MCF 10A (cell line): ENCODE measurements around the gene ARCN1. TPM values are rescaled to one million over a fixed set of nuclear protein-coding genes. Genes with fewer than 3 reads are reported as not detected.

Source experiments
- BruUV-seq: library from RNA; stranded (reverse); fragments of 400-500 nt; replicated peaks from 2 replicates; lab custom pipeline; 2021; lab: Mats Ljungman, UMichigan
- CTCF ChIA-PET: fragments of 300-600 bp; sonication (Branson Sonifier 250); formaldehyde crosslinking; extraction: SDS; loops from one replicate; lab custom pipeline; 2021; ENCODE audit warnings: antibody characterized with exemption, inconsistent platforms; lab: Yijun Ruan, JAX
- POLR2A ChIA-PET: fragments of 300-600, 350-650 bp; sonication (Branson Sonifier 250); formaldehyde crosslinking; extraction: SDS; loops from one replicate; lab custom pipeline; 2020; ENCODE audit warnings: antibody characterized with exemption, inconsistent platforms; lab: Yijun Ruan, JAX
- DNase-seq: peaks from one replicate; pipeline ENCODE4 v3.0.0-alpha.2; 2018; ENCODE audit not compliant: unreplicated experiment
- H3K27ac Mint-ChIP-seq: one replicate; pipeline ENCODE4 v1.8.0; 2022; ENCODE audit warnings: mild to moderate bottlenecking, low read depth, mixed read lengths; ENCODE audit not compliant: unreplicated experiment
- H3K27me3 Mint-ChIP-seq: one replicate; pipeline ENCODE4 v1.8.0; 2022; ENCODE audit warnings: mixed read lengths; ENCODE audit not compliant: insufficient read depth, unreplicated experiment
- H3K36me3 Mint-ChIP-seq: one replicate; pipeline ENCODE4 v1.8.0; 2022; ENCODE audit warnings: mild to moderate bottlenecking, moderate library complexity, mixed read lengths; ENCODE audit not compliant: insufficient read depth, unreplicated experiment
- H3K4me1 Mint-ChIP-seq: one replicate; pipeline ENCODE4 v1.8.0; 2022; ENCODE audit warnings: mixed read lengths; ENCODE audit not compliant: insufficient read depth, unreplicated experiment
- H3K4me3 Mint-ChIP-seq: one replicate; pipeline ENCODE4 v1.8.0; 2022; ENCODE audit warnings: mild to moderate bottlenecking, moderate library complexity, mixed read lengths; ENCODE audit not compliant: unreplicated experiment
- H3K9me3 Mint-ChIP-seq: one replicate; pipeline ENCODE4 v1.8.0; 2022; ENCODE audit warnings: mixed read lengths; ENCODE audit not compliant: unreplicated experiment
- intact Hi-C: fragments of 100-400 bp; cut with micrococcal nuclease; formaldehyde crosslinking; loops from 2 replicates; pipeline ENCODE4 v1.14.1; 2022
- total RNA-seq: library from RNA; stranded (reverse); gene quantifications from 2 replicates; pipeline ENCODE4 v1.2.3, GENCODE V29; 2022
- TF ChIP-seq, protein P1 (sequence below): fragments of 200-600 bp; IDR thresholded peaks from one replicate; pipeline ENCODE4 v1.8.0; 2022; ENCODE audit warnings: antibody characterized with exemption, mild to moderate bottlenecking; ENCODE audit not compliant: unreplicated experiment

ARCN1 gene
- total RNA-seq, 1 experiment from 2014 or later: 164 TPM

DNA sequence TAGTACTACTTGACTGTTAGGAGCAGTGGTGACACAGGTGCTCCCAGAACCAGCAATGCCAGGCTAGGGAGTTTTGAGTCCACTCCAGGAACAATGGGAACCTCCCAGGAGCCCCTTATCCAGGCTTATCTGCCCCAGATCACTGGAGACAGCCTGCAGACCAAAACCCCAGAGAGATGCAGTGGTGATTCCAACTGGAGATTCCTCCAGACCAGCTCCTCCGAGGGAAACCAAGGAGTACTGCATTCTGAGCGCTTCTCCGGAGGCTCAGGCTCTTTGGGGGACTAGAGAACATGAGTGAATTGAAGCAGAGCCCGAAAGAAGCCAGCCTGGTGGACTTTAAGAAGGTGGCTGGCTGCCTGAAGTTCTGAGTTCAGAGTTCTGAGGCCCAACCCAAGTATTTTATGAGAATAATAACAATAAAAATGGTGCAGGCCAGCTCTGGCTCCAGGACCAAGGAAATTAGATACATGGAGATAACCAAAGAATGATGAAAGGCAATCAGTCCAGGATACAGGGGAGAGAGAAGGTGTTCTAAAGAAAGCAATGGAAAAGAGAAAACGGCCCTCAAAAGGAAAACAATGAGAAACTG is 42.5 kb upstream of the ARCN1 start:
- Mint-ChIP-seq H3K27ac (no peak overlapping the region), H3K9me3 (no peaks in the 10 kb centered on the region), H3K4me3 (no peak overlapping the region), H3K36me3 (peaks cover 19% of the 10 kb centered on the region), H3K4me1 (no peaks in the 10 kb centered on the region), H3K27me3 (no peaks in the 10 kb centered on the region)
- ChIA-PET POLR2A (no interaction called here), CTCF (no interaction called here)
- intact Hi-C loops: no loop called here
- no peak for DNase-seq
- no TSS peak for BruUV-seq
- TF ChIP-seq, protein P1, sequence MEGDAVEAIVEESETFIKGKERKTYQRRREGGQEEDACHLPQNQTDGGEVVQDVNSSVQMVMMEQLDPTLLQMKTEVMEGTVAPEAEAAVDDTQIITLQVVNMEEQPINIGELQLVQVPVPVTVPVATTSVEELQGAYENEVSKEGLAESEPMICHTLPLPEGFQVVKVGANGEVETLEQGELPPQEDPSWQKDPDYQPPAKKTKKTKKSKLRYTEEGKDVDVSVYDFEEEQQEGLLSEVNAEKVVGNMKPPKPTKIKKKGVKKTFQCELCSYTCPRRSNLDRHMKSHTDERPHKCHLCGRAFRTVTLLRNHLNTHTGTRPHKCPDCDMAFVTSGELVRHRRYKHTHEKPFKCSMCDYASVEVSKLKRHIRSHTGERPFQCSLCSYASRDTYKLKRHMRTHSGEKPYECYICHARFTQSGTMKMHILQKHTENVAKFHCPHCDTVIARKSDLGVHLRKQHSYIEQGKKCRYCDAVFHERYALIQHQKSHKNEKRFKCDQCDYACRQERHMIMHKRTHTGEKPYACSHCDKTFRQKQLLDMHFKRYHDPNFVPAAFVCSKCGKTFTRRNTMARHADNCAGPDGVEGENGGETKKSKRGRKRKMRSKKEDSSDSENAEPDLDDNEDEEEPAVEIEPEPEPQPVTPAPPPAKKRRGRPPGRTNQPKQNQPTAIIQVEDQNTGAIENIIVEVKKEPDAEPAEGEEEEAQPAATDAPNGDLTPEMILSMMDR: no peak

DNA sequence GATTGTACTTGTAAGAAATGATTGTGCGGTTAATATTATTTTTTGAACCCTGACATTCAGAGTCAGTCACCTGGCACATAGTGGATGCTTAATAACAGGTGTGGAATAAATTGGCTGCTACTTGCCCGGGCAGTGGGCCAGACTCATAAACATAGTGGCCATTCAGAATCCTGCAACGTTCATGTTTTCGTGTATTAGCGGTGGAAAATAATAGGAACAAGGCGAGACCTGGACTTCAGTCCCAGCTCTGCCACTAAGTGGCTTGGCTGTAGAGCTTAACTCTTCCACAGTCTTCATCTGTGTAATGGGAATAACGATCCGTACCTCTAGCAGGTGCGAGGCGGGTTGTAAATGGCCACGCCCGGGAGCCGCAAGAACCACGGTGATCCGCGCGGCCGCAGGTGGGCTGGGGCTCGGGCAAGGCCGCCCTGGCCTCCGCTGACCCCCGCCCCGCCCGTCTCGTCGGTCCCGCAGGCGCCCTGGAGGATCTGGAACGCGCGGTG is 42.0 kb upstream of the ARCN1 start:
- Mint-ChIP-seq H3K36me3 (peaks cover 14% of the 10 kb centered on the region), H3K4me1 (no peaks in the 10 kb centered on the region), H3K9me3 (no peaks in the 10 kb centered on the region), H3K4me3 (no peak overlapping the region), H3K27me3 (no peaks in the 10 kb centered on the region), H3K27ac (no peak overlapping the region)
- CTCF ChIA-PET: no interaction called here
- no peak for DNase-seq
- TF ChIP-seq, protein P1: no peak
- POLR2A ChIA-PET: no interaction called here
- intact Hi-C loops: no loop called here
- BruUV-seq: no TSS peak

DNA sequence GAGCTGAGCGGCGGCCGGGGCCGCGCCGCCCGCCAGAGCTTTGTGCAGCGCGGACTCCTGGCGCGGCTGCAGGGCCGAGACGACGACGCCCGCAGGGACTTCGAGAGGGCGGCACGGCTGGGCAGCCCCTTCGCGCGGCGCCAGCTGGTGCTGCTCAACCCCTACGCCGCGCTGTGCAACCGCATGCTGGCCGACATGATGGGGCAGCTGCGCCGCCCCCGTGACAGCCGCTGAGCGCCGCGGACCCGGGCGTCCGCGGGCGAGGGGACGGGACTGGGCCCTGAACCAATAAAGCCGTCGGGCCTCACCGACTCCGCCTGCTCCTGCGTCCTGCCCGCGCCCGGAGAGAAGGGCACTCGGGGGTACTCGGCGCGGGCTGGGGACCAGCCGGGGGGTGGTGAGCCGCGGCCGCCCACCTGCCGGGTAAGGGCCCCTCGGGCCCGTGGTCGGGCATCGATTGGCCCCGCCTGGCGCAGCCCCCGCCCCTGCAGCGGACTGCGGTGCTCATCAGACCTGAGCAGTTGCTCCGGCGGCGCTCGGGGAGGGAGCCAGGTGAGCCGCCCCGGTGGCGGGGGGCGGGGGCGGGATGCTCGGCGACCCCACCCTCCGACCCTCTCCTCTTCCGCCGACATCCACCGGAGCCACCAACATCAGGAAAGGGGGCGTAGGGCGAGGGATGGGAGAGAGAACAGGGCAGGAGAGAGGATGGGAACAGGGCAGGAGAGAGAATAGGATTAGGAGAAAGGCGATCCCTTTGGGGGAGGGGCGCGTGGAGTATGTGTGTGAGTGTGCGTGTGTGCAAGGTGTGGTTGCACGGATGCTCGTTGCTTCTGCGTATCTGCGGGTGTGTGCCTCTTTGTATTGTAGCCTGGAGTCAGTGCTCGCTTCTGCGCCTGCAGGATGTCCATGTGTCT is 41.3 kb upstream of the ARCN1 start, which contains the start of gene TMEM25:
Gene TMEM25, plus strand, starts transcription at position 510 of the 914 bp plus-strand sequence. CDS start 610 bp downstream, outside the sequence.
- Mint-ChIP-seq H3K27me3 (no peaks in the 10 kb centered on the region), H3K36me3 (peaks cover 10% of the 10 kb centered on the region), H3K4me1 (no peaks in the 10 kb centered on the region), H3K9me3 (no peaks in the 10 kb centered on the region), H3K27ac (no peak within 1 kb of the TSS), H3K4me3 (no peak within 1 kb of the TSS)
- no peak for DNase-seq
- intact Hi-C loops: no loop called here
- ChIA-PET POLR2A (no interaction called here), CTCF (no interaction called here)
- TF ChIP-seq, protein P1: no peak
- no TSS peak for BruUV-seq

DNA sequence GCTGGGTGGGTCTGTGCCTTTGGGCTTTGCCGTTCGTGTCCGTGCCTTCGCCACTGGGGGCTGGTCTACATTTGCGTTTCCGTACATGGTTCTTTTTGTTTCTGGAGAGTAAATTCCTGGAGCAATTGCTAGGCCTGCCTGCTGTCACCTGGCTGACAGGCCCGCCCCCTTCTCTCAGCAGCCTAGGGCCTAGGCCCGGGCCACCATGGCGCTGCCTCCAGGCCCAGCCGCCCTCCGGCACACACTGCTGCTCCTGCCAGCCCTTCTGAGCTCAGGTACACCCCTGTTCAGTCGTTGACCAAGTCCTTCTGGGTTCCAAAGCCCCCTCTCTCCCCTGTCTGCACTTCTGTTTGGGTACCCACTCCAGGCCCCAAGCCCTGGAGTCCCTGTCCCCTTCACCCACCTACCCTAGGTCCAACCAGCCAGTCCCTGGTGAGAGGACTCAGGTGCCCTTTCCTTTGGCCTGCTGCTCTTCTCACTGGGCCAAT is 40.6 kb upstream of the ARCN1 start:
- POLR2A ChIA-PET: no interaction called here
- Mint-ChIP-seq H3K4me1 (no peaks in the 10 kb centered on the region), H3K36me3 (peaks cover 10% of the 10 kb centered on the region), H3K9me3 (no peaks in the 10 kb centered on the region), H3K4me3 (no peak overlapping the region), H3K27me3 (no peaks in the 10 kb centered on the region), H3K27ac (no peak overlapping the region)
- CTCF ChIA-PET: no interaction called here
- DNase-seq: no peak
- BruUV-seq: no TSS peak
- intact Hi-C loops: no loop called here
- TF ChIP-seq, protein P1: no peak
